PC-9 (cell line): ENCODE measurements around the gene TFCP2L1. TPM values are rescaled to one million over a fixed set of nuclear protein-coding genes. Genes with fewer than 3 reads are reported as not detected.

Experiments
- BruUV-seq: library from RNA; stranded (reverse); fragments of 400-500 nt; replicated peaks from 2 replicates; lab custom pipeline; 2021; lab: Mats Ljungman, UMichigan
- CTCF ChIA-PET: fragments of 300-600 bp; sonication (Branson Sonifier 250); formaldehyde crosslinking; loops from one replicate; lab custom pipeline; 2022; ENCODE audit warnings: antibody characterized with exemption; lab: Charles Lee
- POLR2A ChIA-PET: fragments of 300-600 bp; sonication (Branson Sonifier 250); formaldehyde crosslinking; loops from one replicate; lab custom pipeline; 2022; ENCODE audit warnings: antibody characterized with exemption; ENCODE audit not compliant: unreplicated experiment; lab: Charles Lee
- DNase-seq, 2 experiments: peaks; one replicate each; pipeline versions ENCODE4 v3.0.0 to v3.0.0-alpha.2; 2015 to 2022; ENCODE audit warnings: mixed read lengths in 1 of 2
- H2AFZ ChIP-seq: fragments of 200-600 bp; sonication (generic); 2 replicates; pipeline ENCODE4 v1.8.1; 2017; ENCODE audit warnings: antibody characterized with exemption
- H3F3A ChIP-seq: fragments of 200-600 bp; sonication (generic); 2 replicates; pipeline ENCODE4 v1.8.1; 2017; ENCODE audit warnings: antibody characterized with exemption, mild to moderate bottlenecking, low read depth; ENCODE audit not compliant: insufficient read depth
- H3K27ac ChIP-seq: fragments of 200-600 bp; sonication (generic); 2 replicates; pipeline ENCODE4 v1.6.1; 2016; ENCODE audit warnings: mixed run types
- H3K27me3 ChIP-seq: fragments of 200-600 bp; sonication (generic); 2 replicates; pipeline ENCODE4 v1.6.1; 2016; ENCODE audit warnings: low read depth, mixed run types; ENCODE audit not compliant: insufficient read depth
- H3K36me3 ChIP-seq: fragments of 200-600 bp; sonication (generic); 2 replicates; pipeline ENCODE4 v1.6.1; 2016; ENCODE audit warnings: low read depth, mixed run types
- H3K4me1 ChIP-seq: fragments of 200-600 bp; sonication (generic); replicated peaks from 2 replicates; pipeline ENCODE4 v1.6.1; 2016; ENCODE audit warnings: mixed run types; ENCODE audit not compliant: insufficient read depth
- H3K4me2 ChIP-seq: fragments of 200-600 bp; sonication (generic); 2 replicates; pipeline ENCODE4 v1.6.1; 2017; ENCODE audit warnings: mixed run types
- H3K4me3 ChIP-seq: fragments of 200-600 bp; sonication (generic); 2 replicates; pipeline ENCODE4 v1.6.1; 2016; ENCODE audit warnings: mixed run types
- H3K79me2 ChIP-seq: fragments of 200-600 bp; sonication (generic); 2 replicates; pipeline ENCODE4 v1.6.1; 2017; ENCODE audit warnings: low read depth, mixed run types
- H3K9me2 ChIP-seq: fragments of 200-600 bp; sonication (generic); 2 replicates; pipeline ENCODE4 v1.8.1; 2017; ENCODE audit warnings: mild to moderate bottlenecking; ENCODE audit not compliant: insufficient read depth
- H3K9me3 ChIP-seq: fragments of 200-600 bp; sonication (generic); 2 replicates; pipeline ENCODE4 v1.8.1; 2016; ENCODE audit warnings: low read depth; ENCODE audit not compliant: insufficient read depth
- H4K20me1 ChIP-seq: fragments of 200-600 bp; sonication (generic); 2 replicates; pipeline ENCODE4 v1.8.1; 2017; ENCODE audit not compliant: insufficient read depth
- CTCF ChIP-seq: fragments of 200-600 bp; sonication (generic); conservative IDR thresholded peaks from 2 replicates; pipeline ENCODE4 v1.6.1; 2017; ENCODE audit warnings: mixed run types, antibody characterized with exemption, mild to moderate bottlenecking, moderate library complexity
- EZH2 ChIP-seq: fragments of 200-600 bp; sonication (generic); IDR thresholded peaks from 2 replicates; pipeline ENCODE4 v1.8.0; 2017; ENCODE audit warnings: antibody characterized with exemption, low read depth
- intact Hi-C: fragments of 100-400 bp; cut with micrococcal nuclease; formaldehyde crosslinking; loops from one replicate; pipeline ENCODE4 v1.10.0; 2022; ENCODE audit not compliant: unreplicated experiment
- total RNA-seq: library from RNA; stranded (reverse); gene quantifications from 2 replicates; pipeline ENCODE4 v1.2.3, GENCODE V29; 2021

The TFCP2L1 gene
- total RNA-seq, 1 experiment from 2014 or later: 4.6 TPM

DNA sequence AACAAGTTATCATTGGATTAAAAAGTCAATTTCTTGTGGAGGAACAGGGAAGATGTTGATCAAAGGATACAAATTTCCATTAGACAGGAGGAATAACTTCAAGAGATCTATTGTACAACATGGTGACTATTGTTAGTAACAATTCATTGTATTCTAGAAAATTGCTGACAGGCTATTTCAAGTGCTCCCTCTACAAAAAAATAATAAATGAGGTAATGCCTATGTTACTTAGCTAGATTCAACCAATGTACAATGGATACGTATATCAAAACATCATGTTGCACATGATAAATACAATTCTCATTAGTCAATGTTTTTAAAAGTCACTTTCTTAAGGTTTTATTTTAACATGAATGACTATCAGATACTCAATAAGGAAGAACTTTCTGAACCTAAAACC lies 33.5 kb downstream of the TFCP2L1 start:
- H3K4me2 ChIP-seq: no peak overlapping the region
- no peaks in the 10 kb centered on the region for H3K27me3 ChIP-seq
- no peaks in the 10 kb centered on the region for H3K9me2 ChIP-seq
- no peak for TF ChIP-seq CTCF
- no peak for TF ChIP-seq EZH2
- POLR2A ChIA-PET: no interaction called here
- no peak overlapping the region for H2AFZ ChIP-seq
- no peaks in the 10 kb centered on the region for H3K9me3 ChIP-seq
- H3K4me1 ChIP-seq: no peaks in the 10 kb centered on the region
- intact Hi-C loops: no loop called here
- CTCF ChIA-PET: no interaction called here
- no peaks in the 10 kb centered on the region for H3K79me2 ChIP-seq
- H4K20me1 ChIP-seq: no peaks in the 10 kb centered on the region
- no TSS peak for BruUV-seq
- no peak for DNase-seq
- H3K36me3 ChIP-seq: no peaks in the 10 kb centered on the region
- no peak overlapping the region for H3K4me3 ChIP-seq
- no peak overlapping the region for H3K27ac ChIP-seq
- no peaks in the 10 kb centered on the region; the same call in 1 of the 2 replicates for H3F3A ChIP-seq

DNA sequence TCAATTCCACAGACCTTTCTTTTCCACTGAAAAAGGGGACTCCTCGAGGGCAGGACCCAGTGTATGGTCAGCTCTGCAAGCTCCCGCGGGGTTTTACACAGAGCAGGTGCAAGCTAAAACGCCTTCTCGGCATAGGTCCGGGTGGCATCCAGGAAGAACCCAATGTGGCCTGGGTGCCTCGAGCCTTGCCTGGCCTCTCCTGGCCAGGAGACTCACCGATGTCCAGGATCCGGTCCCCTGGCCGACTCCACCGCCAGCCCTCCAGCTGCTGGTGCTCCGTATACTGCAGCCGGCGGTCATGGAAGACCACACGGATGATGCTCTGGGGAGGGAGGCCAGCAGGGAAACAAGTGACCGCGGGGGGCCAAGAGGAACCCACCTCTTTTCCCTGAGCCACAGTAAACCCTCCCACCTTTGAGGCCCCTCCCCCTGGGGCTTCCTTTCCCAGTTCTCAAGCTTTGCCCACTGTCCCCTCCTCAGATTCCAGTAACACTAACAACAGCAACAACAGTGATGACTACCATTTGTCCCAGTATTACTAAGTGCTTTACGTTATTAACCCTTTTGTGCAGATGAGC lies 36.1 kb downstream of the TFCP2L1 start:
- CTCF ChIA-PET: no interaction called here
- TF ChIP-seq CTCF (no peak), EZH2 (no peak)
- Histone ChIP-seq H3K9me3 (no peaks in the 10 kb centered on the region), H3K4me3 (no peak overlapping the region), H3K27ac (no peak overlapping the region), H3K4me1 (no peaks in the 10 kb centered on the region), H3K4me2 (no peak overlapping the region), H3K79me2 (no peaks in the 10 kb centered on the region), H3F3A (no peaks in the 10 kb centered on the region; the same call in 1 of the 2 replicates), H3K36me3 (no peaks in the 10 kb centered on the region), H2AFZ (no peak overlapping the region), H3K9me2 (no peaks in the 10 kb centered on the region), H3K27me3 (no peaks in the 10 kb centered on the region), H4K20me1 (no peaks in the 10 kb centered on the region)
- DNase-seq: no peak
- POLR2A ChIA-PET: no interaction called here
- BruUV-seq: no TSS peak
- intact Hi-C loops: no loop called here

DNA sequence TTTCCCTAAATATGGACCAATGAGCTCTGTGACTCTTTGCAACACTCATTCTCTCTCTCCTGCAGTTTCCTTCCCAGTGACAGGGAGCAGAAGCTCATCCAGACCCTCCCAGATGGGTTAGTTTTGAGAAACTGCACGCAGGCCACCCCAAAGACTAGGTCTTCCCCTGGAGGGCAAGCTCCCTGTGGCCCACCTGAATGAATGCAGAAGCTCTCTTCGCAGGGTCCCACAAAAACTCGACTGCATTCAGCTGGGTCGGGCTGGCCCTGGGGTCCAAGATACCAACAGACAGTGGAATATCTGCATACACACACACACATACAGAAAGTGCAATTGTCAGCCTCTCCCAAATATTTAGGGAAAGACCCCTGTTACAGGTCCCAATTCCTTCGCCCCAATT lies 37.0 kb downstream of the TFCP2L1 start:
- H3K4me2 ChIP-seq: no peak overlapping the region
- H3K4me1 ChIP-seq: no peaks in the 10 kb centered on the region
- intact Hi-C loops: no loop called here
- TF ChIP-seq CTCF (no peak), EZH2 (no peak)
- H3K36me3 ChIP-seq: no peaks in the 10 kb centered on the region
- no peaks in the 10 kb centered on the region; the same call in 1 of the 2 replicates for H3F3A ChIP-seq
- H4K20me1 ChIP-seq: no peaks in the 10 kb centered on the region
- no peaks in the 10 kb centered on the region for H3K27me3 ChIP-seq
- no peak overlapping the region for H3K4me3 ChIP-seq
- no peak for DNase-seq
- H3K9me2 ChIP-seq: no peaks in the 10 kb centered on the region
- H3K9me3 ChIP-seq: no peaks in the 10 kb centered on the region
- no TSS peak for BruUV-seq
- ChIA-PET CTCF (no interaction called here), POLR2A (no interaction called here)
- H3K79me2 ChIP-seq: no peaks in the 10 kb centered on the region
- no peak overlapping the region for H2AFZ ChIP-seq
- no peak overlapping the region for H3K27ac ChIP-seq
